Ovary (tissue), 3 donors: Measurements from ENCODE around the gene TAF7L.

Experiments
- CTCF ChIP-seq, 3 donors: fragments of 450-650 bp in 2 of 3; fragments of 200-600 bp in 1 of 3; IDR thresholded peaks; one replicate each; pipeline versions ENCODE4 v1.5.1 to v1.8.0; 2016 to 2022; ENCODE audit warnings: antibody characterized with exemption in 3 of 3, mild to moderate bottlenecking in 1 of 3
- POLR2A ChIP-seq: fragments of 450-650 bp; IDR thresholded peaks from one replicate; pipeline ENCODE4 v1.6.1; 2017; ENCODE audit warnings: antibody characterized with exemption, mild to moderate bottlenecking, moderate library complexity
- donor health status: DM: no; HTN: no; CAD: no.

GRCh38 chrX:101274198-101274597 is 16.9 kb downstream of the TAF7L start:
- no peak for TF ChIP-seq CTCF (IDR thresholded peaks at IDR 0.05)
- TF ChIP-seq POLR2A, result no peak
